Vagina (tissue), 2 donors: ENCODE measurements around the gene ORC6.

Source experiments
- CTCF ChIP-seq, 3 experiments: fragments of 450-650 bp in 2 of 3; fragments of 200-600 bp in 1 of 3; sonication (generic) in 1 of 3; IDR thresholded peaks; one replicate each; pipeline ENCODE4 v1.5.1; 2017 to 2019; ENCODE audit warnings: antibody characterized with exemption in 3 of 3, mild to moderate bottlenecking in 2 of 3, moderate library complexity in 2 of 3
- POLR2A ChIP-seq, 2 donors: fragments of 450-650 bp; IDR thresholded peaks; one replicate each; pipeline ENCODE4 v1.6.1; 2017; ENCODE audit warnings: antibody characterized with exemption in 2 of 2, mild to moderate bottlenecking in 2 of 2, moderate library complexity in 2 of 2
- POLR2AphosphoS5 ChIP-seq, 2 donors: sonication (generic); formaldehyde crosslinking; IDR thresholded peaks; one replicate each; pipeline ENCODE4 v1.9.0; 2017; ENCODE audit warnings: antibody characterized with exemption in 2 of 2, mild to moderate bottlenecking in 2 of 2, low read depth in 1 of 2; ENCODE audit not compliant: insufficient read depth in 1 of 2

- TF ChIP-seq POLR2AphosphoS5 (IDR thresholded peaks at IDR 0.05; ENCODE audit: insufficient read depth in 1 of 2, low read depth in 1 of 2) (no peak), CTCF (IDR thresholded peaks at IDR 0.05) (no peak), POLR2A (IDR thresholded peaks at IDR 0.05) (no peak)
Measured at GRCh38 chr16:46695937-46696336, 6.5 kb downstream of the ORC6 start.
